Measurements from ENCODE around the gene COLGALT1. TPM values are rescaled to one million over a fixed set of nuclear protein-coding genes. Genes with fewer than 3 reads are reported as not detected.

COLGALT1 gene
- total and polyA plus RNA-seq, 2 of the 8 experiments (the other 6 are each of a cell fraction or from before 2014, with no cell fraction given), result 44.7 to 58.1 TPM

DNA sequence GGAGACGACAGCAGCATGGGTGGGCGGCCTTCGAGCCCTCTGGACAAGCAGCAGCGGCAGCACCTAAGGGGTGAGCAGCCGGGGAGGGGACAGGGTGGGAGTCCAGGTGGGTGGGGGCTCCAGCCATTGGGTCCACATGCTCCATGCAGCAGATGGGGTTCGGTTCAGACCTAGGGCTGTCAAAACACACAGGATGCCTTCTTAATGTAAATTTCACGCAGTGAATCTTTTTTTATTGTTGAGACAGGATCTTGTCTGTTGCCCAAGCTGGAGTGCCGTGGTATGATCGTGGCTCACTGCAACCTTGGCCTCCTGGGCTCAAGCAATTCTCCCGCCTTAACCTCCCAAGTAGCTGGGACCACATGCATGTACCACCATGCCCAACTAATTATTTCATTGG, 28.1 kb upstream of the COLGALT1 start (continued):
- TF ChIP-seq, protein P1, sequence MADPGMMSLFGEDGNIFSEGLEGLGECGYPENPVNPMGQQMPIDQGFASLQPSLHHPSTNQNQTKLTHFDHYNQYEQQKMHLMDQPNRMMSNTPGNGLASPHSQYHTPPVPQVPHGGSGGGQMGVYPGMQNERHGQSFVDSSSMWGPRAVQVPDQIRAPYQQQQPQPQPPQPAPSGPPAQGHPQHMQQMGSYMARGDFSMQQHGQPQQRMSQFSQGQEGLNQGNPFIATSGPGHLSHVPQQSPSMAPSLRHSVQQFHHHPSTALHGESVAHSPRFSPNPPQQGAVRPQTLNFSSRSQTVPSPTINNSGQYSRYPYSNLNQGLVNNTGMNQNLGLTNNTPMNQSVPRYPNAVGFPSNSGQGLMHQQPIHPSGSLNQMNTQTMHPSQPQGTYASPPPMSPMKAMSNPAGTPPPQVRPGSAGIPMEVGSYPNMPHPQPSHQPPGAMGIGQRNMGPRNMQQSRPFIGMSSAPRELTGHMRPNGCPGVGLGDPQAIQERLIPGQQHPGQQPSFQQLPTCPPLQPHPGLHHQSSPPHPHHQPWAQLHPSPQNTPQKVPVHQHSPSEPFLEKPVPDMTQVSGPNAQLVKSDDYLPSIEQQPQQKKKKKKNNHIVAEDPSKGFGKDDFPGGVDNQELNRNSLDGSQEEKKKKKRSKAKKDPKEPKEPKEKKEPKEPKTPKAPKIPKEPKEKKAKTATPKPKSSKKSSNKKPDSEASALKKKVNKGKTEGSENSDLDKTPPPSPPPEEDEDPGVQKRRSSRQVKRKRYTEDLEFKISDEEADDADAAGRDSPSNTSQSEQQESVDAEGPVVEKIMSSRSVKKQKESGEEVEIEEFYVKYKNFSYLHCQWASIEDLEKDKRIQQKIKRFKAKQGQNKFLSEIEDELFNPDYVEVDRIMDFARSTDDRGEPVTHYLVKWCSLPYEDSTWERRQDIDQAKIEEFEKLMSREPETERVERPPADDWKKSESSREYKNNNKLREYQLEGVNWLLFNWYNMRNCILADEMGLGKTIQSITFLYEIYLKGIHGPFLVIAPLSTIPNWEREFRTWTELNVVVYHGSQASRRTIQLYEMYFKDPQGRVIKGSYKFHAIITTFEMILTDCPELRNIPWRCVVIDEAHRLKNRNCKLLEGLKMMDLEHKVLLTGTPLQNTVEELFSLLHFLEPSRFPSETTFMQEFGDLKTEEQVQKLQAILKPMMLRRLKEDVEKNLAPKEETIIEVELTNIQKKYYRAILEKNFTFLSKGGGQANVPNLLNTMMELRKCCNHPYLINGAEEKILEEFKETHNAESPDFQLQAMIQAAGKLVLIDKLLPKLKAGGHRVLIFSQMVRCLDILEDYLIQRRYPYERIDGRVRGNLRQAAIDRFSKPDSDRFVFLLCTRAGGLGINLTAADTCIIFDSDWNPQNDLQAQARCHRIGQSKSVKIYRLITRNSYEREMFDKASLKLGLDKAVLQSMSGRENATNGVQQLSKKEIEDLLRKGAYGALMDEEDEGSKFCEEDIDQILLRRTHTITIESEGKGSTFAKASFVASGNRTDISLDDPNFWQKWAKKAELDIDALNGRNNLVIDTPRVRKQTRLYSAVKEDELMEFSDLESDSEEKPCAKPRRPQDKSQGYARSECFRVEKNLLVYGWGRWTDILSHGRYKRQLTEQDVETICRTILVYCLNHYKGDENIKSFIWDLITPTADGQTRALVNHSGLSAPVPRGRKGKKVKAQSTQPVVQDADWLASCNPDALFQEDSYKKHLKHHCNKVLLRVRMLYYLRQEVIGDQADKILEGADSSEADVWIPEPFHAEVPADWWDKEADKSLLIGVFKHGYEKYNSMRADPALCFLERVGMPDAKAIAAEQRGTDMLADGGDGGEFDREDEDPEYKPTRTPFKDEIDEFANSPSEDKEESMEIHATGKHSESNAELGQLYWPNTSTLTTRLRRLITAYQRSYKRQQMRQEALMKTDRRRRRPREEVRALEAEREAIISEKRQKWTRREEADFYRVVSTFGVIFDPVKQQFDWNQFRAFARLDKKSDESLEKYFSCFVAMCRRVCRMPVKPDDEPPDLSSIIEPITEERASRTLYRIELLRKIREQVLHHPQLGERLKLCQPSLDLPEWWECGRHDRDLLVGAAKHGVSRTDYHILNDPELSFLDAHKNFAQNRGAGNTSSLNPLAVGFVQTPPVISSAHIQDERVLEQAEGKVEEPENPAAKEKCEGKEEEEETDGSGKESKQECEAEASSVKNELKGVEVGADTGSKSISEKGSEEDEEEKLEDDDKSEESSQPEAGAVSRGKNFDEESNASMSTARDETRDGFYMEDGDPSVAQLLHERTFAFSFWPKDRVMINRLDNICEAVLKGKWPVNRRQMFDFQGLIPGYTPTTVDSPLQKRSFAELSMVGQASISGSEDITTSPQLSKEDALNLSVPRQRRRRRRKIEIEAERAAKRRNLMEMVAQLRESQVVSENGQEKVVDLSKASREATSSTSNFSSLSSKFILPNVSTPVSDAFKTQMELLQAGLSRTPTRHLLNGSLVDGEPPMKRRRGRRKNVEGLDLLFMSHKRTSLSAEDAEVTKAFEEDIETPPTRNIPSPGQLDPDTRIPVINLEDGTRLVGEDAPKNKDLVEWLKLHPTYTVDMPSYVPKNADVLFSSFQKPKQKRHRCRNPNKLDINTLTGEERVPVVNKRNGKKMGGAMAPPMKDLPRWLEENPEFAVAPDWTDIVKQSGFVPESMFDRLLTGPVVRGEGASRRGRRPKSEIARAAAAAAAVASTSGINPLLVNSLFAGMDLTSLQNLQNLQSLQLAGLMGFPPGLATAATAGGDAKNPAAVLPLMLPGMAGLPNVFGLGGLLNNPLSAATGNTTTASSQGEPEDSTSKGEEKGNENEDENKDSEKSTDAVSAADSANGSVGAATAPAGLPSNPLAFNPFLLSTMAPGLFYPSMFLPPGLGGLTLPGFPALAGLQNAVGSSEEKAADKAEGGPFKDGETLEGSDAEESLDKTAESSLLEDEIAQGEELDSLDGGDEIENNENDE (IDR thresholded peaks at IDR 0.05; ENCODE audit: insufficient replicate concordance, low read length), result no peak
- no peak for TF ChIP-seq SRF (IDR thresholded peaks at IDR 0.05; ENCODE audit: low read depth, low read length)
- no peak for TF ChIP-seq GABPA (IDR thresholded peaks at IDR 0.05; ENCODE audit: borderline replicate concordance, insufficient read depth, low read length)
- TF ChIP-seq JUND (IDR thresholded peaks at IDR 0.05; ENCODE audit: low read length), result no peak
- TF ChIP-seq KDM5A (IDR thresholded peaks at IDR 0.05; ENCODE audit: low read length), result no peak
- no peak for TF ChIP-seq NANOG (IDR thresholded peaks at IDR 0.05; ENCODE audit: insufficient read depth, low read depth, low read length, poor library complexity, severe bottlenecking)
- no peak for TF ChIP-seq SP1 (IDR thresholded peaks at IDR 0.05; ENCODE audit: low read depth, low read length)
- TF ChIP-seq, protein P2, sequence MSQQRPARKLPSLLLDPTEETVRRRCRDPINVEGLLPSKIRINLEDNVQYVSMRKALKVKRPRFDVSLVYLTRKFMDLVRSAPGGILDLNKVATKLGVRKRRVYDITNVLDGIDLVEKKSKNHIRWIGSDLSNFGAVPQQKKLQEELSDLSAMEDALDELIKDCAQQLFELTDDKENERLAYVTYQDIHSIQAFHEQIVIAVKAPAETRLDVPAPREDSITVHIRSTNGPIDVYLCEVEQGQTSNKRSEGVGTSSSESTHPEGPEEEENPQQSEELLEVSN (IDR thresholded peaks at IDR 0.05), result no peak
- TF ChIP-seq KDM4A (IDR thresholded peaks at IDR 0.05; ENCODE audit: low read depth, low read length, severe bottlenecking), result no peak
- no peak for TF ChIP-seq KDM1A (IDR thresholded peaks at IDR 0.05; ENCODE audit: borderline replicate concordance, low read length)
- TF ChIP-seq ATF3 (IDR thresholded peaks at IDR 0.05; ENCODE audit: insufficient read depth, low read depth, low read length), result no peak
